Adrenal gland (tissue), 12 donors: ENCODE data around the gene MOB3B. TPM values are rescaled to one million over a fixed set of nuclear protein-coding genes. Genes with fewer than 3 reads are reported as not detected.

Experiments used
- DNase-seq, 7 donors: peaks; one replicate each; pipeline ENCODE4 v3.0.0-alpha.2; 2019 to 2020
- H3K27ac ChIP-seq, 5 donors: fragments of 200-600 bp; sonication (generic) in 4 of 5; 1 replicate in 3 of 5; 2 replicates in 2 of 5; pipeline versions ENCODE4 v1.5.1 to v1.8.0; 2016 to 2020; ENCODE audit warnings: mild to moderate bottlenecking in 1 of 5
- H3K27me3 ChIP-seq: fragments of 200-600 bp; 2 replicates; pipeline ENCODE4 v1.8.0; 2021
- H3K36me3 ChIP-seq, 2 donors: fragments of 200-600 bp; replicated peaks in 1 of 2; 1 replicate in 1 of 2; 2 replicates in 1 of 2; pipeline versions ENCODE4 v1.5.1 to v1.8.0; 2018 to 2022
- H3K4me1 ChIP-seq, 2 donors: fragments of 200-600 bp; replicated peaks in 1 of 2; 1 replicate in 1 of 2; 2 replicates in 1 of 2; pipeline versions ENCODE4 v1.5.1 to v1.8.0; 2018 to 2021
- H3K4me3 ChIP-seq, 4 donors: fragments of 200-600 bp; sonication (generic) in 3 of 4; one replicate each; pipeline ENCODE4 v1.5.1; 2016 to 2018
- H3K9me3 ChIP-seq, 3 donors: fragments of 200-600 bp; sonication (generic) in 1 of 3; replicated peaks in 1 of 3; 1 replicate in 2 of 3; 2 replicates in 1 of 3; pipeline versions ENCODE4 v1.5.1 to v1.8.0; 2016 to 2021
- CTCF ChIP-seq, 6 experiments: fragments of 450-650 bp in 4 of 6; fragments of 200-600 bp in 2 of 6; sonication (generic) in 1 of 6; IDR thresholded peaks; 1 replicate in 5 of 6; 2 replicates in 1 of 6; pipeline versions ENCODE4 v1.5.1 to v1.8.0; 2016 to 2021; ENCODE audit warnings: antibody characterized with exemption in 6 of 6, mild to moderate bottlenecking in 2 of 6, moderate library complexity in 1 of 6
- POLR2A ChIP-seq, 2 donors: fragments of 450-650 bp; IDR thresholded peaks; one replicate each; pipeline ENCODE4 v1.6.1; 2017; ENCODE audit warnings: antibody characterized with exemption in 2 of 2, mild to moderate bottlenecking in 2 of 2, moderate library complexity in 1 of 2
- WGBS, 4 donors: extraction: QIAGEN DNeasy Blood & Tissue Kit in 2 of 4; methylation state at CpG; one replicate each; pipeline versions ENCODE4 v1.1.5 to v1.1.7; 2013 to 2017; 5-methylcytosine and 5-hydroxymethylcytosine counted together
- intact Hi-C, 2 donors: fragments of 100-400 bp; cut with DNase I; formaldehyde crosslinking; loops; one replicate each; pipeline versions ENCODE4 v1.14.1 to v1.15.0; 2022 to 2023
- polyA plus RNA-seq, 3 donors: library from polyadenylated mRNA; stranded (reverse); fragments of 200-250 nt in 2 of 3; fragments of 350-450 nt in 1 of 3; fragmentation: Illumina TruSeq in 1 of 3; extraction: RNeasy Lipid Tissue Mini Kit (QIAGEN cat#74804) in 1 of 3; gene quantifications; one replicate each; pipeline ENCODE4 v1.2.3, GENCODE V29; 2013 to 2014
- total RNA-seq, 9 donors: library from RNA; depleted of rRNA in 4 of 9; stranded (reverse); fragments of >200 nt in 4 of 9; fragments of 120-200 nt in 1 of 9; fragmentation: NEBNext Ultra II Directional in 1 of 9; extraction: Animal tissue kit (Norgen Biotek cat#: 25700) in 1 of 9; gene quantifications; one replicate each; pipeline versions ENCODE4 v1.1.0 to v1.2.4, GENCODE V29; 2013 to 2023
- donor health status: healthy with polysubstance abuse.
- donor health status: Bipolar disorder and iron deficiency.
- donor health status: DM: yes; HTN: yes; CAD: no.
- donor health status: DM: no; HTN: no; CAD: no.
- donor health status: DM: no; HTN: no; CAD: no.
- donor health status: DM: yes; HTN: yes; CAD: no.

Gene MOB3B
- total and polyA plus RNA-seq, 12 donors: 1.3 to 9.0 (median 3.4) TPM

GRCh38 chr9:27402626-27403025 is 127.0 kb downstream of the MOB3B start:
- no peak overlapping the region for H3K4me3 ChIP-seq
- whole genome bisulfite sequencing, 4 donors: 67 to 81% (median 74%) methylated on average over 2 of the region's 2 CpGs
- intact Hi-C loops: loop anchor here in 1 of 2 donors (10.0 kb wide), 1 partner anchor 58 kb away; no protein-coding TSS in a partner anchor
- no peaks in the 10 kb centered on the region for H3K36me3 ChIP-seq
- H3K4me1 ChIP-seq: no peaks in the 10 kb centered on the region
- no peak overlapping the region for H3K27ac ChIP-seq
- DNase-seq: no peak
- TF ChIP-seq CTCF (IDR thresholded peaks at IDR 0.05) (no peak), POLR2A (IDR thresholded peaks at IDR 0.05) (no peak)
- no peaks in the 10 kb centered on the region for H3K27me3 ChIP-seq
- H3K9me3 ChIP-seq: no peaks in the 10 kb centered on the region

GRCh38 chr9:27400334-27400880 is 129.2 kb downstream of the MOB3B start:
- H3K36me3 ChIP-seq: no peaks in the 10 kb centered on the region
- no peaks in the 10 kb centered on the region for H3K9me3 ChIP-seq
- WGBS, 4 donors: 83 to 93% (median 90%) methylated on average over 3 of the region's 3 CpGs
- H3K27me3 ChIP-seq: no peaks in the 10 kb centered on the region
- H3K4me1 ChIP-seq: no peaks in the 10 kb centered on the region
- TF ChIP-seq CTCF (IDR thresholded peaks at IDR 0.05): no peak
- TF ChIP-seq POLR2A (IDR thresholded peaks at IDR 0.05): no peak
- no peak overlapping the region for H3K4me3 ChIP-seq
- no peak for DNase-seq
- intact Hi-C loops: loop anchor here in 1 of 2 donors (10.0 kb wide), 1 partner anchor 56 kb away; no protein-coding TSS in a partner anchor
- H3K27ac ChIP-seq: no peak overlapping the region

- H3K36me3 ChIP-seq: no peaks in the 10 kb centered on the region
- no peaks in the 10 kb centered on the region for H3K9me3 ChIP-seq
- WGBS, 4 donors: 89 to 97% (median 91%) methylated on average over 3 of the region's 3 CpGs
- no peaks in the 10 kb centered on the region for H3K27me3 ChIP-seq
- no peak for TF ChIP-seq CTCF (IDR thresholded peaks at IDR 0.05)
- no peak for TF ChIP-seq POLR2A (IDR thresholded peaks at IDR 0.05)
- H3K4me1 ChIP-seq: peaks cover 0 to 7% of the 10 kb centered on the region in 2 donors
- intact Hi-C loops: no loop called here
- DNase-seq: no peak
- H3K27ac ChIP-seq: no peak overlapping the region
- no peak overlapping the region for H3K4me3 ChIP-seq
These were observed 130.5 kb downstream of the MOB3B start for GRCh38 chr9:27398982-27399653.

- H3K9me3 ChIP-seq: no peaks in the 10 kb centered on the region
- H3K4me3 ChIP-seq: no peak overlapping the region
- H3K4me1 ChIP-seq: peaks cover 0 to 8% of the 10 kb centered on the region in 2 donors
- 61 to 84% (median 67%) methylated on average over 2 of the region's 2 CpGs for WGBS, 4 donors
- no peak for TF ChIP-seq CTCF (IDR thresholded peaks at IDR 0.05)
- TF ChIP-seq POLR2A (IDR thresholded peaks at IDR 0.05): no peak
- H3K27me3 ChIP-seq: no peaks in the 10 kb centered on the region
- intact Hi-C loops: no loop called here
- no peaks in the 10 kb centered on the region for H3K36me3 ChIP-seq
- no peak for DNase-seq
- H3K27ac ChIP-seq: no peak overlapping the region
These were observed 133.1 kb downstream of the MOB3B start for GRCh38 chr9:27396495-27396894.
